HepG2 (cell line): ENCODE results near the gene NBPF1. TPM values are rescaled to one million over a fixed set of nuclear protein-coding genes. Genes with fewer than 3 reads are reported as not detected.
A peak's percentile ranks its signal among the peaks of the same experiment; 100 is the strongest.

Source experiments
- DMTF1 ChIP-seq: sonication (generic); formaldehyde crosslinking; IDR thresholded peaks from 2 replicates; pipeline ENCODE4 v1.4.0; 2020; ENCODE audit warnings: mild to moderate bottlenecking, missing genetic modification reagents
- FOXM1 ChIP-seq: sonication (generic); formaldehyde crosslinking; IDR thresholded peaks from 2 replicates; pipeline ENCODE4 v1.5.0; 2020; ENCODE audit warnings: missing genetic modification reagents
- FOXO1 ChIP-seq: sonication (generic); formaldehyde crosslinking; IDR thresholded peaks from 2 replicates; pipeline ENCODE4 v1.4.0; 2020; ENCODE audit warnings: missing genetic modification reagents
- HNF4G ChIP-seq, 2 experiments: sonication (generic) in 1 of 2; formaldehyde crosslinking in 1 of 2; IDR thresholded peaks; 2 replicates each; pipeline versions ENCODE4 v1.4.0 to v1.6.1; 2011 to 2020; ENCODE audit warnings: borderline replicate concordance in 2 of 2, low read depth in 2 of 2, mild to moderate bottlenecking in 2 of 2, low read length in 1 of 2, missing genetic modification reagents in 1 of 2, moderate library complexity in 1 of 2
- HNRNPUL1 ChIP-seq: fragments of 200-400 bp; formaldehyde crosslinking; IDR thresholded peaks from 2 replicates; pipeline ENCODE4 v1.6.1; 2017; ENCODE audit warnings: low read depth, mild to moderate bottlenecking, low read length, moderate library complexity
- NCOR1 ChIP-seq: fragments of 200-600 bp; sonication (generic); IDR thresholded peaks from 2 replicates; pipeline ENCODE4 v1.7.0; 2017; ENCODE audit warnings: antibody characterized with exemption, low read length, borderline replicate concordance
- TCF7 ChIP-seq: sonication (generic); IDR thresholded peaks from 2 replicates; pipeline ENCODE4 v1.6.1; 2016; ENCODE audit warnings: antibody characterized with exemption, low read depth
- TFAP4 ChIP-seq: sonication (generic); IDR thresholded peaks from 2 replicates; pipeline ENCODE4 v1.6.1; 2016; ENCODE audit warnings: low read depth, borderline replicate concordance
- ZFP37 ChIP-seq: sonication (generic); formaldehyde crosslinking; IDR thresholded peaks from 2 replicates; pipeline ENCODE4 v1.4.0; 2020; ENCODE audit warnings: missing genetic modification reagents, borderline replicate concordance
- ZFP62 ChIP-seq: sonication (generic); formaldehyde crosslinking; IDR thresholded peaks from 2 replicates; pipeline ENCODE4 v1.4.0; 2020; ENCODE audit warnings: missing genetic modification reagents
- ZFX ChIP-seq: sonication (generic); formaldehyde crosslinking; IDR thresholded peaks from 2 replicates; pipeline ENCODE4 v1.4.0; 2020; ENCODE audit warnings: mild to moderate bottlenecking, low read depth, missing genetic modification reagents, moderate library complexity
- ZNF10 ChIP-seq: sonication (generic); formaldehyde crosslinking; IDR thresholded peaks from 2 replicates; pipeline ENCODE4 v1.4.0; 2020; ENCODE audit warnings: mild to moderate bottlenecking, low read depth, missing genetic modification reagents, borderline replicate concordance
- ZNF12 ChIP-seq: sonication (generic); formaldehyde crosslinking; IDR thresholded peaks from 2 replicates; pipeline ENCODE4 v1.5.0; 2020; ENCODE audit warnings: missing genetic modification reagents
- ZNF205 ChIP-seq: IDR thresholded peaks from 2 replicates; pipeline ENCODE4 v1.6.1; 2018; ENCODE audit warnings: missing biosample characterization, missing genetic modification reagents
- ZSCAN29 ChIP-seq: sonication (generic); formaldehyde crosslinking; conservative IDR thresholded peaks from 2 replicates; pipeline ENCODE4 v1.4.0; 2020; ENCODE audit warnings: mild to moderate bottlenecking, missing genetic modification reagents
- ZXDC ChIP-seq: sonication (generic); formaldehyde crosslinking; IDR thresholded peaks from 2 replicates; pipeline ENCODE4 v1.5.0; 2020; ENCODE audit warnings: mild to moderate bottlenecking, missing genetic modification reagents
- polyA plus RNA-seq, 8 experiments: library from polyadenylated mRNA; depleted of rRNA in 3 of 8; stranded (reverse) in 7 of 8; unstranded in 1 of 8; fragments of >200 nt; fragmentation: Illumina TruSeq in 4 of 8; extraction: Trizol in 4 of 8; gene quantifications; 2 replicates each; pipeline versions ENCODE4 v1.2.1 to v1.2.3, GENCODE V29; 2011 to 2016; ENCODE audit warnings: low read depth in 4 of 8, missing spikeins in 1 of 8, mixed read lengths in 1 of 8; ENCODE audit not compliant: insufficient read depth in 1 of 8
- total RNA-seq, 5 experiments: library from RNA; depleted of rRNA; stranded (reverse); fragments of >200 nt; fragmentation: Illumina TruSeq; extraction: Trizol; gene quantifications; 2 replicates each; pipeline ENCODE4 v1.2.3, GENCODE V29; 2016; ENCODE audit warnings: low read depth in 1 of 5
- TF ChIP-seq, protein P1 (sequence below): sonication (generic); formaldehyde crosslinking; IDR thresholded peaks from 2 replicates; pipeline ENCODE4 v1.5.0; 2020; ENCODE audit warnings: mild to moderate bottlenecking, missing genetic modification reagents
- TF ChIP-seq, protein P2 (sequence below): sonication (generic); formaldehyde crosslinking; IDR thresholded peaks from 2 replicates; pipeline ENCODE4 v1.8.0; 2022; ENCODE audit warnings: mild to moderate bottlenecking, missing genetic modification reagents, moderate library complexity

The NBPF1 gene
- total and polyA plus RNA-seq, 2 of the 13 experiments (the other 11 are each of a cell fraction or from before 2014, with no cell fraction given), result 30.3 to 35.6 TPM

DNA sequence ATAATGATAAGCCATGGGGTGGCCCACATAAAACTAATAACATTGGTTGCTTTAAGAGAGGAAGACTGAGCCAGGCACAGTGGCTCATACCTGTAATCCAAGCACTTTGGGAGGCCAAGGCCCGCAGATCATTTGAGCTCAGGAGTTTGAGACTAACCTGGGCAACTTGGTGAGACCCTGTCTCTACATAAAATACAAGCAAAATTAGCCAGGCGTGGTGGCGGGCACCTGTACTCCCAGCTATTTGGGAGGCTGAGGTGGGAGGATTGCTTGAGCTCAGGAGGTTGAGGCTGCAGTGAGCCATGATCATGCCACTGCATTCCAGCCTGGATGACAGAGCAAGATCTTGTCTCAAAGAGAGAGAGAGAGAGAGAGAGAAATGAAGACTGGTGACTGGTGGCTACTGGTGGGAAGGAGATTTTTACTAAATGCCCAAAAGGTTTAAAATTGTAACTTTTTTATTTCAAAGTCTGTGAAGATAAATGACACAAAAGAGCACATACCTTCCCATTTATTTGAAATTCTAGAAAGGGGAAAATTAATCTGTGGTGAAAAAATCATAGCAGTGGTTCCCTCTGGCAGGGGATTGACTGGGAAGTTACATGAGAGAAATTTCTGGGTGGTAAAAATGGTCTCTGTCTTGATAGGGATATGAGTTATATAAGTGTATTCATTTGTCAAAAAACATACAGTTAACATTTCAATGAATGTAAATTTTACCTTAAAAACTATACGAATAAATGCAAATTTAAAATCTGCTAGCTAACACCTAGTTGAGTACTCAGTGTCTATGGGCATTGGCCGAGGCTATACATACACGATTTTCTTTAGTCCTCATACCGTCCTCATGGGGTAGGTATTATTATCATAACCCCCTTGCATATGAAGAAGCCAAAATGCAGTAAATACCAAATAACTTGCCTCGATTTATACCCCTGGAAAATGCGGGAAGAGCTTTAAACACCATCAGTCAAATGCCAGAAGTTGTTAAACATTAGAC lies 2.2 kb upstream of the NBPF1 start (continued):
- TF ChIP-seq, protein P1, sequence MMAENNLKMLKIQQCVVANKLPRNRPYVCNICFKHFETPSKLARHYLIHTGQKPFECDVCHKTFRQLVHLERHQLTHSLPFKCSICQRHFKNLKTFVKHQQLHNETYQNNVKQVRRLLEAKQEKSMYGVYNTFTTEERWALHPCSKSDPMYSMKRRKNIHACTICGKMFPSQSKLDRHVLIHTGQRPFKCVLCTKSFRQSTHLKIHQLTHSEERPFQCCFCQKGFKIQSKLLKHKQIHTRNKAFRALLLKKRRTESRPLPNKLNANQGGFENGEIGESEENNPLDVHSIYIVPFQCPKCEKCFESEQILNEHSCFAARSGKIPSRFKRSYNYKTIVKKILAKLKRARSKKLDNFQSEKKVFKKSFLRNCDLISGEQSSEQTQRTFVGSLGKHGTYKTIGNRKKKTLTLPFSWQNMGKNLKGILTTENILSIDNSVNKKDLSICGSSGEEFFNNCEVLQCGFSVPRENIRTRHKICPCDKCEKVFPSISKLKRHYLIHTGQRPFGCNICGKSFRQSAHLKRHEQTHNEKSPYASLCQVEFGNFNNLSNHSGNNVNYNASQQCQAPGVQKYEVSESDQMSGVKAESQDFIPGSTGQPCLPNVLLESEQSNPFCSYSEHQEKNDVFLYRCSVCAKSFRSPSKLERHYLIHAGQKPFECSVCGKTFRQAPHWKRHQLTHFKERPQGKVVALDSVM (CRISPR knock-in tag), result no peak
- TF ChIP-seq ZFP37 (CRISPR knock-in tag), result no peak
- TF ChIP-seq NCOR1, result no peak
- no peak for TF ChIP-seq HNRNPUL1
- TF ChIP-seq ZNF10 (CRISPR knock-in tag), result no peak
- no peak for TF ChIP-seq FOXM1 (CRISPR knock-in tag)
- TF ChIP-seq ZFP62 (CRISPR knock-in tag), result no peak
- 0 out of 2 replicates have a peak, but pooled peaks have one; percentile 18 for TF ChIP-seq ZNF12
- no peak for TF ChIP-seq ZSCAN29 (CRISPR knock-in tag)
- TF ChIP-seq FOXO1, result no peak
- no peak for TF ChIP-seq TFAP4
- TF ChIP-seq HNF4G (IDR thresholded peaks at IDR 0.05; ENCODE audit: borderline replicate concordance, low read depth, low read length), result no peak
- TF ChIP-seq HNF4G (CRISPR knock-in tag; IDR thresholded peaks at IDR 0.05; ENCODE audit: borderline replicate concordance, low read depth), result no peak
- TF ChIP-seq, protein P2, sequence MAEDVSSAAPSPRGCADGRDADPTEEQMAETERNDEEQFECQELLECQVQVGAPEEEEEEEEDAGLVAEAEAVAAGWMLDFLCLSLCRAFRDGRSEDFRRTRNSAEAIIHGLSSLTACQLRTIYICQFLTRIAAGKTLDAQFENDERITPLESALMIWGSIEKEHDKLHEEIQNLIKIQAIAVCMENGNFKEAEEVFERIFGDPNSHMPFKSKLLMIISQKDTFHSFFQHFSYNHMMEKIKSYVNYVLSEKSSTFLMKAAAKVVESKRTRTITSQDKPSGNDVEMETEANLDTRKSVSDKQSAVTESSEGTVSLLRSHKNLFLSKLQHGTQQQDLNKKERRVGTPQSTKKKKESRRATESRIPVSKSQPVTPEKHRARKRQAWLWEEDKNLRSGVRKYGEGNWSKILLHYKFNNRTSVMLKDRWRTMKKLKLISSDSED (CRISPR knock-in tag), result 0 out of 2 replicates have a peak, but pooled peaks have one; percentile 43
- no peak for TF ChIP-seq TCF7
- TF ChIP-seq DMTF1 (CRISPR knock-in tag), result no peak
- no peak for TF ChIP-seq ZFX (CRISPR knock-in tag)
- TF ChIP-seq ZNF205 (CRISPR knock-in tag), result no peak
- no peak for TF ChIP-seq ZXDC (CRISPR knock-in tag)
